Progenitor cell of endocrine pancreas (in vitro differentiated cells): Measurements from ENCODE around the gene SRCAP. TPM values are rescaled to one million over a fixed set of nuclear protein-coding genes. Genes with fewer than 3 reads are reported as not detected.

ENCODE experiments used
- DNase-seq: peaks from one replicate; pipeline ENCODE4 v3.0.0; 2021; ENCODE audit warnings: low spot score; ENCODE audit not compliant: unreplicated experiment
- H3K27ac Mint-ChIP-seq: 2 replicates; pipeline ENCODE4 v1.8.0; 2021; ENCODE audit warnings: mild to moderate bottlenecking, moderate library complexity, mixed read lengths
- H3K27me3 Mint-ChIP-seq: 2 replicates; pipeline ENCODE4 v1.8.0; 2021; ENCODE audit warnings: mixed read lengths
- H3K36me3 Mint-ChIP-seq: 2 replicates; pipeline ENCODE4 v1.8.0; 2022; ENCODE audit warnings: mixed read lengths; ENCODE audit not compliant: insufficient read depth
- H3K4me1 Mint-ChIP-seq: 2 replicates; pipeline ENCODE4 v1.8.0; 2021; ENCODE audit warnings: low read depth, mixed read lengths
- H3K4me3 Mint-ChIP-seq: 2 replicates; pipeline ENCODE4 v1.8.0; 2021; ENCODE audit warnings: low read depth, mild to moderate bottlenecking, moderate library complexity, mixed read lengths
- H3K9me3 Mint-ChIP-seq: 2 replicates; pipeline ENCODE4 v1.8.0; 2021; ENCODE audit warnings: low read depth, mixed read lengths
- CTCF ChIP-seq: fragments of 200-600 bp; sonication (generic); IDR thresholded peaks from one replicate; pipeline ENCODE4 v1.5.0; 2021; ENCODE audit warnings: antibody characterized with exemption, mild to moderate bottlenecking; ENCODE audit not compliant: unreplicated experiment
- long read RNA-seq: library from polyadenylated mRNA; unstranded; transcript quantifications from one replicate; pipeline ENCODE4 v2.0.0, GENCODE V29; 2020
- total RNA-seq: library from RNA; stranded (reverse); gene quantifications from 2 replicates; pipeline ENCODE4 v1.2.1, GENCODE V29; 2021

Gene SRCAP
- 103 and 104 TPM in 2 replicates for total RNA-seq
- long read RNA-seq, partial matches to known transcripts, result 0 of 1 reads
- long read RNA-seq, other reads (novel, unspliced or antisense), result 1 of 1 reads

GRCh38 chr16:30698816-30699614 lies at the start of gene SRCAP:
Gene SRCAP (plus strand): TSS chr16:30699171. CDS start chr16:30700825, 1,654 bp downstream.
- peak within 1 kb of the TSS; percentile 98 for H3K4me3 Mint-ChIP-seq
- peak within 1 kb of the TSS; percentile 100 for H3K27ac Mint-ChIP-seq
- peak; percentile 70 for DNase-seq
- peaks cover 8% of the 10 kb centered on the region for H3K36me3 Mint-ChIP-seq
- no peaks in the 10 kb centered on the region for H3K9me3 Mint-ChIP-seq
- H3K4me1 Mint-ChIP-seq, result peaks cover 23% of the 10 kb centered on the region
- no peaks in the 10 kb centered on the region for H3K27me3 Mint-ChIP-seq
- no peak for TF ChIP-seq CTCF

GRCh38 chr16:30649725-30650368 lies 49.1 kb upstream of the SRCAP start:
- DNase-seq, result no peak
- Mint-ChIP-seq H3K27ac (peak overlapping the region; percentile 98), H3K27me3 (peaks cover 7% of the 10 kb centered on the region), H3K36me3 (peaks cover 3% of the 10 kb centered on the region), H3K4me1 (peaks cover 11% of the 10 kb centered on the region), H3K9me3 (no peaks in the 10 kb centered on the region), H3K4me3 (peak overlapping the region; percentile 97)
- no peak for TF ChIP-seq CTCF

GRCh38 chr16:30650369-30651123 lies 48.4 kb upstream of the SRCAP start, which contains the start of gene PRR14:
Gene PRR14 (plus strand): TSS chr16:30650960. CDS start chr16:30651646, 686 bp downstream.
- Mint-ChIP-seq H3K27ac (peak within 1 kb of the TSS; percentile 98), H3K4me1 (peaks cover 11% of the 10 kb centered on the region), H3K9me3 (no peaks in the 10 kb centered on the region), H3K36me3 (peaks cover 5% of the 10 kb centered on the region), H3K27me3 (peaks cover 5% of the 10 kb centered on the region), H3K4me3 (peak within 1 kb of the TSS; percentile 97)
- DNase-seq, result peak; percentile 93
- peak; percentile 33 for TF ChIP-seq CTCF

- H3K36me3 Mint-ChIP-seq, result peaks cover 9% of the 10 kb centered on the region
- TF ChIP-seq CTCF, result peak; percentile 81
- peaks cover 11% of the 10 kb centered on the region for H3K4me1 Mint-ChIP-seq
- peaks cover 3% of the 10 kb centered on the region for H3K27me3 Mint-ChIP-seq
- peak overlapping the region; percentile 98 for H3K27ac Mint-ChIP-seq
- peak; percentile 58 for DNase-seq
- no peaks in the 10 kb centered on the region for H3K9me3 Mint-ChIP-seq
- H3K4me3 Mint-ChIP-seq, result peak overlapping the region; percentile 97
These were observed 47.6 kb upstream of the SRCAP start for GRCh38 chr16:30651124-30652004.
